Mononuclear cell (primary cell): Measurements from ENCODE around the gene SGSM2. TPM values are rescaled to one million over a fixed set of nuclear protein-coding genes. Genes with fewer than 3 reads are reported as not detected.

ENCODE experiments used
- H3K27me3 ChIP-seq: 2 replicates; pipeline ENCODE4 v1.6.0; 2011; ENCODE audit warnings: low read length, control low read depth; ENCODE audit not compliant: insufficient read depth
- H3K4me1 ChIP-seq: 2 replicates; pipeline ENCODE4 v1.5.1; 2011; ENCODE audit warnings: mild to moderate bottlenecking, low read length, control low read depth; ENCODE audit not compliant: insufficient read depth
- H3K4me3 ChIP-seq: 2 replicates; pipeline ENCODE4 v1.5.1; 2011; ENCODE audit warnings: mild to moderate bottlenecking, low read length, moderate library complexity
- H3K9me3 ChIP-seq: 2 replicates; pipeline ENCODE4 v1.5.1; 2011; ENCODE audit warnings: low read depth, mild to moderate bottlenecking, control low read depth, low read length
- total RNA-seq: library from RNA; depleted of rRNA; stranded (reverse); fragments of >200 nt; gene quantifications from one replicate; pipeline ENCODE4 v1.2.3, GENCODE V29; 2012

SGSM2 gene
- total RNA-seq, 1 donor: 52.9 TPM

GRCh38 chr17:2357931-2358434 is 20.7 kb downstream of the SGSM2 start:
- no peaks in the 10 kb centered on the region for H3K9me3 ChIP-seq
- no peak overlapping the region for H3K4me3 ChIP-seq
- peaks cover 14% of the 10 kb centered on the region for H3K4me1 ChIP-seq
- H3K27me3 ChIP-seq: no peaks in the 10 kb centered on the region

DNA sequence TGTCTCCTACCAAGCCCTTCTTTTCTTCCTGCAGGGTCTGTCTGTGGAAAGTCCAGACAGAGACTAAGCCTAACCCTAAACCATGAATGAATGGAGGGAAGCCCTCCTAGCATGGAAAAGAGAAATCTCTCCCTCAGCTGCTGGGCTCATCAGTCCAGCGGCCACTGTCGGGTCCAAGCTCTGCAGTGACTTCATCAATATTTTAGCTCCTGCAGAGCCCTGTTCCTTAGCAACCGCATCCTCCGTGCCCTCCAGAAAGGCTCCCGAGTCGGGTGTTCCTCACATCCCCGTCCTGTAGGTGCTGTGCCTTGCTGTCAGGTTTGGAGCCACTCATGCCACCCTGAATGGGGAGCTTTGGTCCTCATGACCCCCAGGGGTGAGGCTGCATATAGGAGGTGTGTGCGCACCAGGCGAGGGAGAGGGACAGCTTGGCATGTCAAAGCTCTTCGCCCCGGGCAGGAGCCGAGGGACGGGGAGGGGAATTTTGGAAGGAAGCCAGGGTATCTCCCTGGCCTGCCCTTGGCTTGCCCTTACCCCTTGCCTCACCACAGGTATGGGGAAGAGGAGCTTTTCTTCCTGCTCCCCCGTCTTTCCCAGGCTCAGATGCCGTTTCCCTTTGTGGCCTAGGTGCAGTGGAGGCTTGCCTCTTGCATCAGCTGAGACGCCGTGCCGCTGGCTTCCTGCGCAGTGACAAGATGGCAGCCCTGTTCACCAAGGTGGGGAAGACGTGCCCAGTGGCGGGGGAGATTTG is 23.9 kb downstream of the SGSM2 start:
- H3K9me3 ChIP-seq: no peaks in the 10 kb centered on the region
- no peak overlapping the region for H3K4me3 ChIP-seq
- no peaks in the 10 kb centered on the region for H3K4me1 ChIP-seq
- no peaks in the 10 kb centered on the region for H3K27me3 ChIP-seq

- Histone ChIP-seq H3K4me3 (no peak overlapping the region), H3K4me1 (no peaks in the 10 kb centered on the region), H3K27me3 (no peaks in the 10 kb centered on the region), H3K9me3 (no peaks in the 10 kb centered on the region)
Measured at GRCh38 chr17:2362016-2362415, 24.7 kb downstream of the SGSM2 start.

- Histone ChIP-seq H3K27me3 (no peaks in the 10 kb centered on the region), H3K4me1 (no peaks in the 10 kb centered on the region), H3K4me3 (no peak overlapping the region), H3K9me3 (no peaks in the 10 kb centered on the region)
Measured at GRCh38 chr17:2362416-2362815, 25.1 kb downstream of the SGSM2 start.

DNA sequence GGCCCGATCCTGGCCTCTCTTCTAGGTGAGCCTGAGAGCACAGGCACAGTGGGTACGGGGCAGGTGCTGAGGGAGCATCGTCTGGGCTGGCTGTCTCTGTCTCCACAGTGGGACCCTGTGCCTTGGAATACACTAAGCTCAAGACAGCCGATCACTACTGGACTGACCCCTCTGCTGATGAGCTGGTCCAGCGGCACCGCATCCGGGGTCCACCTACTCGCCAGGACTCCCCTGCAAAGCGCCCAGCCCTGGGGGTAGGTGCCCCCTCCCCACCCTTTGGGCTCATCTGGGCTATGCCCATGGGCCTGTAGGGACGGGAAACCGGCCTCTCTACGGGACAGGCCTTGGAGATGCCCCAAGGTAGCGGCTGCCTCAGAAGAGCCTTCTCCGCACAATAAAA is 25.6 kb downstream of the SGSM2 start:
- no peaks in the 10 kb centered on the region for H3K9me3 ChIP-seq
- H3K27me3 ChIP-seq: no peaks in the 10 kb centered on the region
- no peaks in the 10 kb centered on the region for H3K4me1 ChIP-seq
- no peak overlapping the region for H3K4me3 ChIP-seq

DNA sequence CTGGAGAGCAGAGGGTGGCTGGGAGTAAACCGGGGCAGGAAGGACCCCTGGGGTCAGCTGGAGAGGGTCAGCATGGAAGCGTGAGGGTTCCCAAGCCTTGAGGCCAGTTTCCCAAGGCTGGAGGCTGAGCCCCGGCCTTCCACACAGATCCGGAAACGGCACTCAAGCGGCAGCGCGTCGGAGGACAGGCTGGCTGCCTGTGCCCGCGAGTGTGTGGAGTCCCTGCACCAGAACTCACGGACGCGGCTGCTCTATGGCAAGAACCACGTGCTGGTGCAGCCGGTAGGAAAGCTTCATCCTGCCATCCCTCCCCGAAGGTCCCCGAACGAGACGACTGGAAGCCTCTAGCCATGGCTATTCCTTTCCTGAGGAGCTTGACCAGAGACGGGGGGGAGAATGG is 26.0 kb downstream of the SGSM2 start:
- Histone ChIP-seq H3K9me3 (no peaks in the 10 kb centered on the region), H3K4me3 (no peak overlapping the region), H3K4me1 (no peaks in the 10 kb centered on the region), H3K27me3 (no peaks in the 10 kb centered on the region)

GRCh38 chr17:2363851-2364762 is 26.8 kb downstream of the SGSM2 start:
- Histone ChIP-seq H3K9me3 (no peaks in the 10 kb centered on the region), H3K27me3 (no peaks in the 10 kb centered on the region), H3K4me1 (peaks cover 1% of the 10 kb centered on the region), H3K4me3 (no peak overlapping the region)

GRCh38 chr17:2364763-2365116 is 27.4 kb downstream of the SGSM2 start:
- peaks cover 4% of the 10 kb centered on the region for H3K4me1 ChIP-seq
- no peaks in the 10 kb centered on the region for H3K27me3 ChIP-seq
- no peak overlapping the region for H3K4me3 ChIP-seq
- H3K9me3 ChIP-seq: no peaks in the 10 kb centered on the region

DNA sequence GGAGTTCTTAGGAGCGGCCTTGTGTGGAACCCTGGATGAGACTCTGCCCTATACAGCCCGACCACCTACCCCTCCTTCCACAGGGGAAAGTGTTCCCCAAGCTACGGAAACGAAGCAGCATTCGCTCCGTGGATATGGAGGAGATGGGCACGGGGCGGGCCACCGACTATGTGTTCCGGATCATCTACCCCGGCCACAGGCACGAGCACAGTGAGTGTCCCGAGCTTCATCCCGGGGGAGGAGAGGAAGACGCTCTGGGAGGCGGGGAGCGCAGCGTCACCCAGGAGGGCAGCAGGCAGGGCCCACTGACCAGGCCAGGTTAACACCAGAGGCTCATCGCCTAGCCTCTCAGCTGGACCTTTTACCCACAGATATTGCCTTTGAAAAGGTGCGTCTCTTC is 27.8 kb downstream of the SGSM2 start:
- H3K9me3 ChIP-seq: no peaks in the 10 kb centered on the region
- H3K27me3 ChIP-seq: no peaks in the 10 kb centered on the region
- H3K4me1 ChIP-seq: peaks cover 4% of the 10 kb centered on the region
- H3K4me3 ChIP-seq: no peak overlapping the region

DNA sequence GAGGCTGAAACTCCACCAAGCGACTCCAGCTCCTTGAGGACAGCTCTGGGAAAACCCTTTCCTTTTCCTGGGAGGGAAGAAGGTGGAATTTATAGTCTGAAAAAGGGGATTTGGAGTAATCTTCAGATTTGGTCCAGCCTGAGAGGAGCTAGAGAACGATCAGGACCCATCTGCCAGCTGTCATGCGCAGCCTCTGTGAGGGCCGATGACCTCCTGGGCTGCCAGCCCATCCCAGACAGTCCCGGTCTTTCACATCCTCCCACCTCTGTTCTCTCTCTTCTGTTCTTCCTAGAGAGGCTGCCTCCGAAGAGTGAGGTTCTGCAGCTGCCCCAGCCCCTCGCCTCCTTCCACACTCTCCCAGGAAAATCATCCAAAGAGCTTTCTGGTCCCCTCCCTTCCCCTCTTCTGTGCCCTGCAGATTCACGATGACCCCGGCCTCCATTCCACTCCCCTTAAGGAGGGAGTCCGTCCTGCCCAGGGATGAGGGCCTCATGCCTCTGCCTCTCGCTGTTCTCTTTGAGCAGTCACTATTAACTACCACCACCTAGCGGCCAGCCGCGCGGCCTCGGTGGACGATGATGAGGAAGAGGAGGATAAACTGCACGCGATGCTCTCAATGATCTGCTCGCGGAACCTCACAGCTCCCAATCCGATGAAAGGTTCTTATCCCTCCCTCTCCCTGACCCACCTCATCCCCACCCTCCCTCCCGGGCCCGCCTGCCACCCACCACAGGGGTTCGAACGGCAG is 29.6 kb downstream of the SGSM2 start:
- Histone ChIP-seq H3K9me3 (no peaks in the 10 kb centered on the region), H3K4me1 (peaks cover 4% of the 10 kb centered on the region), H3K4me3 (no peak overlapping the region), H3K27me3 (no peaks in the 10 kb centered on the region)

DNA sequence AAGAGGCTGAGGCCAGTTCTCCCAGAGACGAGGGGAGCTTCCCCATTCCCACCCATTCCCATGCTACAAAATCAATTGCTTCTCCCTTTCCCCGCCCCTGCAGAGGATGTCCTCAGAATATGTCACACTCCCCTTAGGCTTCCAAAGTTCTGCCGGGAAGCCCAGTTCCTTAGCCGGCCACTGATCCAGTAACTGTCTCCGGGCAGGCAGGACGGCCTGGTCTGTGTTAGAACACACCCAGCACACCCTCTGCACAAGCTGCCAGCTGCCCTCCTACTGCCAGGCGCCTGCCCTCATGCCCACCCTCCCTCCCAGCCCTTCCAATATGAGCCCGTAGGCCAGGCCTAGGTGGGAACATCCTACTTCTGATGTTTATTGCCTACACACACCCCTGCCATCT is 31.1 kb downstream of the SGSM2 start:
- no peak overlapping the region for H3K4me3 ChIP-seq
- peaks cover 4% of the 10 kb centered on the region for H3K4me1 ChIP-seq
- no peaks in the 10 kb centered on the region for H3K9me3 ChIP-seq
- no peaks in the 10 kb centered on the region for H3K27me3 ChIP-seq

GRCh38 chr17:2369039-2369438 is 31.7 kb downstream of the SGSM2 start:
- Histone ChIP-seq H3K27me3 (no peaks in the 10 kb centered on the region), H3K9me3 (no peaks in the 10 kb centered on the region), H3K4me3 (no peak overlapping the region), H3K4me1 (peaks cover 4% of the 10 kb centered on the region)

DNA sequence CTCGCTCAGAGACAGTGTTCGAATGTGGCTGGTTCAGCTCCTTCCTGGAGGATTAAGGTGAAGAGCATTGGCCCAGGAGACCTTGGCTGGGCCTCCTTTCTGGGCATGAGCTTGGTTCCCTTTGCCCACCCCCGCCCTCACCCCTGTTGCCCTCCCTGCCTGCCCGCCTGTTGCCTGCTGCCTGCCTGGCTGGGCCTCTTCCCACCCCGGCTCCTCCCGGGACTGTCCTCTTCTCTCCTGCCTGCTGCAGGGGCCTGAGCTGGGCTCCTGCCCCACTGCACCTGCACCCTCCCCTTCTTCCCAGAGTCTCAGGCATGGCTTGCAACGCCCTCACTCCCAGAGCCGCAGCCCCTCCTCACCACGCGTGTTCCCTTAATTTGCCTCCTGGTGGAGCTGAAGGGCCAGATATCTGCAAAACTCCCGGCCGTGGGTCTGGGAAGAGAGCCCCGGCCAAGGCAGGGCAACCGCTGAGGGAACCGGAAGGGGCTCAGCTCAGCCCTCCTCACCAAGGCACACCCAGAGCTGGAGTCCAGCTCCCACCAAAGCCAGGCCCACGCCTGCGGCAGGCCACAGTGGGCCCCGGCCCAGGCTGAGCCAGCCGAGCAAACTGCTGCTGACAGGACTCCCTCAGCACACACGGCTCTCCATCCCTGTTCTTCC is 32.4 kb downstream of the SGSM2 start:
- Histone ChIP-seq H3K4me1 (peaks cover 4% of the 10 kb centered on the region), H3K27me3 (no peaks in the 10 kb centered on the region), H3K4me3 (no peak overlapping the region), H3K9me3 (no peaks in the 10 kb centered on the region)

GRCh38 chr17:2370211-2370589 is 32.9 kb downstream of the SGSM2 start:
- no peaks in the 10 kb centered on the region for H3K27me3 ChIP-seq
- H3K4me1 ChIP-seq: peaks cover 4% of the 10 kb centered on the region
- no peaks in the 10 kb centered on the region for H3K9me3 ChIP-seq
- H3K4me3 ChIP-seq: no peak overlapping the region
